GM12878 (cell line): Measurements from ENCODE around the gene RANBP3. TPM values are rescaled to one million over a fixed set of nuclear protein-coding genes. Genes with fewer than 3 reads are reported as not detected.

Experiments
- ATAC-seq: fragments of 200-7000 bp; cut with Tn5 transposase; 3 replicates; pipeline ENCODE4 v1.9.1; 2020; ENCODE audit warnings: mild to moderate bottlenecking, moderate library complexity
- BruUV-seq: library from RNA; stranded (reverse); fragments of 400-500 nt; replicated peaks from 2 replicates; lab custom pipeline; 2021; lab: Mats Ljungman, UMichigan
- CTCF ChIA-PET: fragments of 300-600 bp; sonication (Branson Sonifier 250); formaldehyde crosslinking; extraction: SDS; loops from one replicate; lab custom pipeline; 2021; ENCODE audit warnings: inconsistent platforms; lab: Yijun Ruan, JAX
- POLR2A ChIA-PET: fragments of 350-600 bp; formaldehyde crosslinking; extraction: SDS; loops from one replicate; lab custom pipeline; 2021; ENCODE audit warnings: inconsistent platforms; lab: Charles Lee
- RAD21 ChIA-PET: fragments of 300-600 bp; sonication (Branson Sonifier 250); formaldehyde crosslinking; loops from one replicate; lab custom pipeline; 2023; ENCODE audit warnings: antibody characterized with exemption; ENCODE audit not compliant: unreplicated experiment; lab: Charles Lee
- SMC1A ChIA-PET: fragments of 300-600 bp; sonication (Branson Sonifier 250); formaldehyde crosslinking; loops from one replicate; lab custom pipeline; 2023; ENCODE audit not compliant: unreplicated experiment, uncharacterized antibody; lab: Charles Lee
- DNase-seq: peaks from one replicate; pipeline ENCODE4 v3.0.0-alpha.2; 2011; ENCODE audit warnings: low read depth, low spot score
- FAIRE-seq: peaks from 3 replicates; lab custom pipeline; 2011; peaks lifted over from hg19 to GRCh38; lab: Jason Lieb, UNC
- H2AFZ ChIP-seq: 2 replicates; pipeline ENCODE4 v1.6.0; 2011; ENCODE audit warnings: low read depth, low read length, control low read depth; ENCODE audit not compliant: control insufficient read depth
- H3K27ac ChIP-seq: 2 replicates; pipeline ENCODE4 v1.5.1; 2011; ENCODE audit warnings: control low read depth; ENCODE audit not compliant: control insufficient read depth, insufficient read depth
- H3K27me3 ChIP-seq, 2 experiments: replicated peaks in 1 of 2; 2 replicates each; pipeline versions ENCODE4 v1.6.0 to v1.6.1; 2011; ENCODE audit warnings: low read length in 1 of 2; ENCODE audit not compliant: control insufficient read depth in 2 of 2, insufficient read depth in 2 of 2
- H3K36me3 ChIP-seq, 2 experiments: 2 replicates each; pipeline ENCODE4 v1.5.1; 2011; ENCODE audit warnings: low read length in 1 of 2; ENCODE audit not compliant: control insufficient read depth in 2 of 2, insufficient read depth in 2 of 2
- H3K4me1 ChIP-seq: 2 replicates; pipeline ENCODE4 v1.6.1; 2011; ENCODE audit warnings: mild to moderate bottlenecking, low read length, moderate library complexity, mixed read lengths; ENCODE audit not compliant: control insufficient read depth, insufficient read depth
- H3K4me2 ChIP-seq: 2 replicates; pipeline ENCODE4 v1.6.0; 2011; ENCODE audit warnings: control low read depth; ENCODE audit not compliant: control insufficient read depth, insufficient read depth
- H3K4me3 ChIP-seq: fragments of 200-600 bp; sonication (generic); 2 replicates; pipeline ENCODE4 v1.5.1; 2016
- H3K79me2 ChIP-seq: 2 replicates; pipeline ENCODE4 v1.6.0; 2011; ENCODE audit warnings: low read length; ENCODE audit not compliant: control insufficient read depth, insufficient read depth
- H3K9ac ChIP-seq: 2 replicates; pipeline ENCODE4 v1.8.0; 2011; ENCODE audit warnings: low read length, control low read depth, mixed read lengths; ENCODE audit not compliant: control insufficient read depth, insufficient read depth
- H3K9me3 ChIP-seq: replicated peaks from 3 replicates; pipeline ENCODE4 v1.5.1; 2011; ENCODE audit warnings: mild to moderate bottlenecking, low read length; ENCODE audit not compliant: control insufficient read depth, insufficient read depth
- H4K20me1 ChIP-seq: 2 replicates; pipeline ENCODE4 v1.6.0; 2011; ENCODE audit not compliant: control insufficient read depth, insufficient read depth
- DPF2 ChIP-seq: fragments of 450-650 bp; IDR thresholded peaks from 2 replicates; pipeline ENCODE4 v1.6.1; 2017; ENCODE audit warnings: mild to moderate bottlenecking
- RB1 ChIP-seq: fragments of 450-650 bp; formaldehyde crosslinking; IDR thresholded peaks from 2 replicates; pipeline ENCODE4 v1.6.1; 2017; ENCODE audit warnings: mild to moderate bottlenecking, borderline replicate concordance
- ZNF207 ChIP-seq: fragments of 450-650 bp; IDR thresholded peaks from 2 replicates; pipeline ENCODE4 v1.6.1; 2014; ENCODE audit warnings: antibody characterized with exemption, mild to moderate bottlenecking, borderline replicate concordance
- ZZZ3 ChIP-seq: IDR thresholded peaks from 2 replicates; pipeline ENCODE4 v1.6.1; 2011; ENCODE audit warnings: low read depth; ENCODE audit not compliant: control insufficient read depth, insufficient read length
- WGBS: methylation state at CpG from one replicate; pipeline ENCODE4 v1.1.6; 2016; ENCODE audit warnings: low lambda C conversion rate; ENCODE audit not compliant: insufficient replicate concordance, insufficient coverage; ENCODE audit errors: missing lambda C conversion rate; 5-methylcytosine and 5-hydroxymethylcytosine counted together
- in situ Hi-C: fragments of 300-500 bp; cut with MboI; formaldehyde crosslinking; loops from 9 replicates; pipeline ENCODE4 v1.14.3; 2018; ENCODE audit warnings: mixed read lengths
- intact Hi-C: fragments of 100-400 bp; cut with micrococcal nuclease; formaldehyde crosslinking; loops from one replicate; pipeline ENCODE4 v1.14.2; 2022; ENCODE audit not compliant: unreplicated experiment
- polyA plus RNA-seq, 11 experiments: library from polyadenylated mRNA; depleted of rRNA in 4 of 11; unstranded in 6 of 11; stranded (reverse) in 5 of 11; fragments of >200 nt; fragmentation: Nextera tagmentation in 4 of 11; fragmentation: Illumina TruSeq in 1 of 11; extraction: Ambion mirVana in 4 of 11; extraction: Trizol in 1 of 11; gene quantifications; 1 replicate in 1 of 11; 2 replicates in 10 of 11; pipeline versions ENCODE4 v1.2.1 to v1.2.3, GENCODE V29; 2011 to 2016; ENCODE audit warnings: inconsistent platforms in 2 of 11, missing spikeins in 2 of 11, low read depth in 1 of 11
- total RNA-seq, 4 experiments: library from RNA; depleted of rRNA in 3 of 4; stranded (reverse); fragments of >200 nt in 3 of 4; fragmentation: Illumina TruSeq in 1 of 4; extraction: Trizol in 1 of 4; gene quantifications; 2 replicates each; pipeline versions ENCODE4 v1.2.1 to v1.2.3, GENCODE V29; 2013 to 2021
- TF ChIP-seq, protein P1 (sequence below): fragments of 450-650 bp; IDR thresholded peaks from 2 replicates; pipeline ENCODE4 v1.6.1; 2016; ENCODE audit warnings: mild to moderate bottlenecking

RANBP3 gene
- total and polyA plus RNA-seq, 10 of the 15 experiments (the other 5 are each of a cell fraction or from before 2014, with no cell fraction given), result 1.1 to 81.6 (median 60.0) TPM

DNA sequence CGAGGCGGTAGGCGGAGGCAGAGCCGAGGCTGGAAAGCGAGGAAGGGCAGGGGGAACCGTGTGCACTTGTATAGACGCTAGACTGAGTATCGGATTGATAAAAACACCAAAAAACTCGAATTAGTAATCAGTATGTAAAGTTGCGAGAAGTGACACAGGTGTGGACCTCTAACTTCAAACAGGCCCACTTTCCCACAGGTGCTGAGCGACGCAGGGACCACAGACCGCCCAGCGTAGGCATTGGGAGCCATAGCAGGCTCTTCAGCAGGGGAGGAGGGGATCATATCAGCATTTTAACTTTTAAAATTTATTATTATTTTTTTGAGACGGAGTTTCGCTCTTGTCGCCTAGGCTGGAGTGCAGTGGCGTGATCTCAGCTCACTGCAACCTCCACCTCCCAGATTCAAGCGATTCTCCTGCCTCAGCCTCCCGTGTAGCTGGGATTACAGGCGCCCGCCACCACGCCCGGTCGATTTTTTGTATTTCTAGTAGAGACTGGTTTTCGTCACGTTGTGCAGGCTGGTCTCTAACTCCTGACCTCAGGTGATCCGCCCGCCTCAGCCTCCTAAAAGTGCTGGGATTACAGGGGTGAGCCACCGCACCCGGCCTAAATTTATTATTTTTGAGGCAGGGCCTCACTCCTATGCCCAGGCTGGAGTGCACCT, 72.7 kb downstream of the RANBP3 start:
- FAIRE-seq (no peak), ATAC-seq (no peak), DNase-seq (no peak)
- peak overlapping the region; percentile 81 for H3K4me3 ChIP-seq
- TSS peak; percentile 88 for BruUV-seq
- H3K27ac ChIP-seq, result 0 out of 2 replicates have a peak overlapping the region, but pooled peaks have one; percentile 6
- in situ Hi-C loops, result no loop called here
- ChIA-PET CTCF (interaction anchor here (1.3 to 3.1 kb wide), 2 partner anchors 62 to 101 kb away, joined by 4 to 15 read pairs; partner anchors contain the start of gene NRTN), POLR2A (interaction anchor here (1.0 to 2.3 kb wide), 2 partner anchors 63 to 216 kb away, joined by 3 to 6 read pairs; no protein-coding TSS in a partner anchor), SMC1A (interaction anchor here (0.8 kb wide), 1 partner anchor 63 kb away, joined by 3 read pairs; no protein-coding TSS in a partner anchor), RAD21 (no interaction called here)
- 0 out of 2 replicates have a peak, but pooled peaks have one; percentile 10 for TF ChIP-seq DPF2
- no peak for TF ChIP-seq ZZZ3
- 0 out of 2 replicates have a peak, but pooled peaks have one; percentile 9 for TF ChIP-seq RB1
- 0 out of 2 replicates have a peak, but pooled peaks have one; percentile 5 for TF ChIP-seq ZNF207
- TF ChIP-seq, protein P1, sequence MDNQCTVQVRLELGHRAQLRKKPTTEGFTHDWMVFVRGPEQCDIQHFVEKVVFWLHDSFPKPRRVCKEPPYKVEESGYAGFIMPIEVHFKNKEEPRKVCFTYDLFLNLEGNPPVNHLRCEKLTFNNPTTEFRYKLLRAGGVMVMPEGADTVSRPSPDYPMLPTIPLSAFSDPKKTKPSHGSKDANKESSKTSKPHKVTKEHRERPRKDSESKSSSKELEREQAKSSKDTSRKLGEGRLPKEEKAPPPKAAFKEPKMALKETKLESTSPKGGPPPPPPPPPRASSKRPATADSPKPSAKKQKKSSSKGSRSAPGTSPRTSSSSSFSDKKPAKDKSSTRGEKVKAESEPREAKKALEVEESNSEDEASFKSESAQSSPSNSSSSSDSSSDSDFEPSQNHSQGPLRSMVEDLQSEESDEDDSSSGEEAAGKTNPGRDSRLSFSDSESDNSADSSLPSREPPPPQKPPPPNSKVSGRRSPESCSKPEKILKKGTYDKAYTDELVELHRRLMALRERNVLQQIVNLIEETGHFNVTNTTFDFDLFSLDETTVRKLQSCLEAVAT, result peak; percentile 80; the same call in 1 of the 2 replicates
- 38% methylated on average over 31 of the region's 31 CpGs for whole genome bisulfite sequencing
- peak overlapping the region; percentile 67 for H3K9ac ChIP-seq
- H3K27me3 ChIP-seq, result no peaks in the 10 kb centered on the region
- no peaks in the 10 kb centered on the region; a peak in 2 of 4 replicates for H3K36me3 ChIP-seq
- H3K4me1 ChIP-seq, result peaks cover 9% of the 10 kb centered on the region
- H3K9me3 ChIP-seq, result no peaks in the 10 kb centered on the region
- intact Hi-C loops, result loop anchor here (2.0 kb wide), 1 partner anchor 114 kb away; the partner anchor contains the start of gene DUS3L
- peak overlapping the region; percentile 83 for H2AFZ ChIP-seq
- peaks cover 26% of the 10 kb centered on the region for H3K79me2 ChIP-seq
- peak overlapping the region; percentile 49 for H3K4me2 ChIP-seq
- peaks cover under 1% of the 10 kb centered on the region; the same call in 1 of the 2 replicates for H4K20me1 ChIP-seq
